ENCODE data around the gene CAPS.

GRCh38 chr19:5929625-5930024 is 15.6 kb downstream of the CAPS start:
- no peak for TF ChIP-seq POLR2A (IDR thresholded peaks at IDR 0.05)
- TF ChIP-seq, protein P1, sequence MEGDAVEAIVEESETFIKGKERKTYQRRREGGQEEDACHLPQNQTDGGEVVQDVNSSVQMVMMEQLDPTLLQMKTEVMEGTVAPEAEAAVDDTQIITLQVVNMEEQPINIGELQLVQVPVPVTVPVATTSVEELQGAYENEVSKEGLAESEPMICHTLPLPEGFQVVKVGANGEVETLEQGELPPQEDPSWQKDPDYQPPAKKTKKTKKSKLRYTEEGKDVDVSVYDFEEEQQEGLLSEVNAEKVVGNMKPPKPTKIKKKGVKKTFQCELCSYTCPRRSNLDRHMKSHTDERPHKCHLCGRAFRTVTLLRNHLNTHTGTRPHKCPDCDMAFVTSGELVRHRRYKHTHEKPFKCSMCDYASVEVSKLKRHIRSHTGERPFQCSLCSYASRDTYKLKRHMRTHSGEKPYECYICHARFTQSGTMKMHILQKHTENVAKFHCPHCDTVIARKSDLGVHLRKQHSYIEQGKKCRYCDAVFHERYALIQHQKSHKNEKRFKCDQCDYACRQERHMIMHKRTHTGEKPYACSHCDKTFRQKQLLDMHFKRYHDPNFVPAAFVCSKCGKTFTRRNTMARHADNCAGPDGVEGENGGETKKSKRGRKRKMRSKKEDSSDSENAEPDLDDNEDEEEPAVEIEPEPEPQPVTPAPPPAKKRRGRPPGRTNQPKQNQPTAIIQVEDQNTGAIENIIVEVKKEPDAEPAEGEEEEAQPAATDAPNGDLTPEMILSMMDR (IDR thresholded peaks at IDR 0.05): no peak

Measured in thyroid gland (tissue), 4 donors.